ENCODE data around the gene CIDEB. TPM values are rescaled to one million over a fixed set of nuclear protein-coding genes. Genes with fewer than 3 reads are reported as not detected.

CIDEB gene
- total RNA-seq, 2 experiments from 2014 or later = 14.2 to 14.4 TPM

GRCh38 chr14:24283796-24284460 is 23.8 kb downstream of the CIDEB start:
- POLR2A ChIA-PET = no interaction called here

DNA sequence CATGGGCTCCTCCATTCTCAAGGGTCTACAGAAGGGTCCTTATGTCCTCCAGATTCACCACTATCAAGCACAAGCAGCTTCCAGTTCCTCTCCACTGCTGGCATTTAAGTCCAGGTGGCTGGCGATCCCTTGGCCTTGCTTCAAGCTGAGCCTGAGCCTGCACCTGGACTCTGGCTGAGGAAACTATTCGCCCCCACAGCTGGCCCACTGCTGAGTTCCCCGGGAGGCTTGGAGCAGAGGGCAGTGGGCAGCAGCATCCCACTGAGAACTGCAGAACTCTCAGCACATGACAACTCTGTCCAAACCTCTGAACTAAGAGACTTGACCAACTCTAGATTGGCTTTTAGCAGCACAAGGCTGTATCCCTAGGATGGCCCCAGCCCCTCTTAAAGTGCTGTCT is 25.0 kb downstream of the CIDEB start:
- CTCF ChIA-PET = interaction anchor here (0.9 to 2.5 kb wide), 3 partner anchors 8 to 25 kb away, joined by 3 to 7 read pairs (median 5); partner anchors contain the start of gene CIDEB
- POLR2A ChIA-PET = no interaction called here

More at GRCh38 chr14:24283796-24284460, 23.8 kb downstream of the CIDEB start:
- CTCF ChIA-PET = interaction anchor here (2.5 kb wide), 1 partner anchor 24 kb away, joined by 7 read pairs; the partner anchor contains the start of gene CIDEB

GRCh38 chr14:24281636-24282035 is 26.1 kb downstream of the CIDEB start:
- ChIA-PET POLR2A (no interaction called here), CTCF (interaction anchor here (0.6 to 1.4 kb wide), 3 partner anchors 9 to 112 kb away, joined by 3 read pairs; no protein-coding TSS in a partner anchor)

- ChIA-PET CTCF (interaction anchor here (1.1 to 2.9 kb wide), 4 partner anchors 11 to 33 kb away, joined by 3 to 8 read pairs (median 4); partner anchors contain the start of gene CIDEB), POLR2A (interaction anchor here (0.6 to 0.9 kb wide), 2 partner anchors 10 to 392 kb away, joined by 4 read pairs; no protein-coding TSS in a partner anchor)
Observed at GRCh38 chr14:24280797-24281460, 26.8 kb downstream of the CIDEB start.

DNA sequence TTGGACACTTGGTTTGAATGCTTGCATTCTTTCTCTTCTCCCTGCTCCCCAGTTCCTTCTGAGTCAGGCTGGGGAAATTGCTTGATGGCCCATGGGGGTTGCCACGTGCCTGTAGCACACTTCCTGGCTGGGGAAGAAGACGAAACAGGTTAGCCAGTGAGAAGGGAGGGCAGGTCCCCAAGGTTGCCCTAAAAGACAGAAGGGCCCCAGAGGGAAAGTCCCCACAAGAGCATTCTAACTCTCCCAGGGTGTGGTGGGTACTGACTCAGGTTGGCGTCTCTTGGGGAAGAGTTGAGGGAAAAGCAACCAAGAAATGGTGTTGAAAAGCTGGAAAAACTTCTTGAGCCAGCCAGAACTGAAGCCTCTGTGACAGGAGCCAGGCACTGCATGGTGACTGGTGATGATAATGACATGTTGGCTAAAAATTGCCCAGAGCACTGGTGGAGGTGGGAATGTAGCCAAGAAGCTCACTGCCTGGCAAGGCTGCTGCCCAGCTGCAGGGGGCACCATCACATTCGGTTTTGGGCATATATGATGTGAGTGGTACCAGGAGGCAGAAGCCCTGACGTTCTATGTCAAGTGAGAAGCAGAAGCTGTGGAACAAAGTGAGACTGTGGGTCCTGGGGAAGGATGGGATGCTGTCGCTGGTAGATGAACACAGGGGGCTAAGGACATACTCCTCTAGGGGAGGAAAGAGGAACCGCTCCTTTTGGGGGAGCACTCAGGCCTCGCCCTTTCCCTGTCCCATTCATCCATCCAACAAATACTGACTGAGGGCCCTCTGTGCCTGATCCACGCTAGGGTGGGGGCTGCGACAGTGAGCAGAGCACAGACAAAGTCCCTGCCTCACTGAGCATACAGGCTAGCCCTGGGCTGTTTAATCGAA is 28.2 kb downstream of the CIDEB start:
- POLR2A ChIA-PET = interaction anchor here (0.6 to 0.9 kb wide), 3 partner anchors 9 to 32 kb away, joined by 3 to 5 read pairs (median 4); partner anchors contain the start of gene RABGGTA
- CTCF ChIA-PET = interaction anchor here (1.1 to 2.9 kb wide), 8 partner anchors 8 to 54 kb away, joined by 3 to 9 read pairs (median 4); partner anchors contain the start of genes CIDEB, DHRS1, LTB4R and NOP9

DNA sequence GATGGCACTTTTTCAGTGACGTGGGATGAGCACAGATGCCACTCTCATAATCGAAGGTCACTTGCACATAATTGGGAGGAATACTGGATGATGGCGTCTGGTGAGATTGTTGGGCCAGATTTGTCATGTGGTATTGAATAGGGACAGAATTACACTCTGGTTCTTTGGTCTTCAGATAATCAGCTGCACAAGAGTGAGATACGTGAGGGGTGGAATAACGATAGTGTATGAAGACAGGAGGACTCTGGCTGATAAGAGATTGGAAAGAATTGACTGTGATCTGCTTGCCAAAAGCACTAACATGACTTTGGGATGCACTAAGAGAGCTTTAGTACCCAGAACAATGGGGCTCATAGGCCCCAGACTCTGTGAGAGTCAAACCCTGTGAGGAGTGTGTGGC is 29.4 kb downstream of the CIDEB start:
- ChIA-PET CTCF (interaction anchor here (1.4 to 2.9 kb wide), 3 partner anchors 14 to 55 kb away, joined by 3 to 8 read pairs (median 4); partner anchors contain the start of gene CIDEB), POLR2A (no interaction called here)

DNA sequence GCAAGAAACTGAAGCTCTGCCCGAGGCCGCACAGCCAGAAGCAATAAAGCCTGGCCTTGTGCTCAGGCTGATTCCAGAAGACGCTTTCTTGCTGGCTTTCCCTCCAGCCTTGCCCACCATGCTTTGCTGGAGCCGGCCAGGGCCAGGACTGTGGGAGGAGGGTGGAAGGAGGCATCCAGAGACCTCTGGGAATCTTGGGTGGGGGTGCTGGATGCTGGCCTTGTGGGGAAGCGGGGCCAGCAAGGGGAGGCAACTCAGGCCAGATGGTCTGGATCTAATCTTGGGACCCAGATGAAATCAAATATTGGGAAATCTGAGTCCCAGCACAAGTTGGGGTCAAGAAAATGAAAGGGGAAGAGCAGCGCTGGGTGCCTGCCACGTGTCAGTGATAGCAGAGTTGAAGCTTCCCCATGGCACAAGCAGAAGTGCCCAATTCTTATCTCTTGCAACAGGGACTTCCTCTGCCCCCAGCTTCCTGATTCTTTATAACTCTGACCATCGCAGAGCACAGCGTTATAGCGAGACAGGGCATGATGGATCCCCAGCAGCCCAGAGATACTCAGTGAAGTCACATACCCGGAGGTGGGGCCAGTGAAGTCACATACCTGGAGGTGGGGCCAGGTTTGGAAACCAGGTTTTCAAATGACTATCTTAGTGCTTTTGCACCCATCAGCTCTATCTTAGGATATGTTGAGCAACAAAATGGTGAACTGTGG is 30.0 kb downstream of the CIDEB start:
- ChIA-PET POLR2A (no interaction called here), CTCF (interaction anchor here (1.0 to 2.9 kb wide), 3 partner anchors 14 to 35 kb away, joined by 3 to 8 read pairs (median 3); partner anchors contain the start of gene CIDEB)

DNA sequence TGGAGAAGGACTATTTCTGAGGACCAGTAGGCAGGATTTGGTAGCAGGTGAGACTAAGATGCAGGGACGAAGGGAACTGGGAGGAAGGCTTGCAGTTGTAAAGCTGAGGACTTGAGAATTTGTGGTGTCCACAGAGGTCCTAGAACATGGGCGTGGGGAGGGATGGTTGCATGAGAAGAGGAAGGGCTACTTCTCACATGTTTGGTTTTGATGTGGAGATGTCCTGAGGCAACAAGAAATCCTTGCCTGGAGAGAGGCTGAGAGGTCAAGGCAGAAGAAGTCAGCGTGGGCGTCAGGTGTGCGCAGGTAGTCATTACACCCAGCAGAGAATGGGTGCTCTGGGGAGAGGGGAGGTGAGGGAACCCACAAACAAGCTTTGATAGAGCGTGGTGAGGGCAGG is 30.7 kb downstream of the CIDEB start:
- ChIA-PET CTCF (interaction anchor here (1.0 to 1.4 kb wide), 2 partner anchors 31 to 34 kb away, joined by 3 read pairs; partner anchors contain the start of gene CIDEB), POLR2A (no interaction called here)

- CTCF ChIA-PET = interaction anchor here (0.6 to 2.9 kb wide), 10 partner anchors 15 to 80 kb away, joined by 3 to 10 read pairs (median 4); partner anchors contain the start of gene TINF2
- POLR2A ChIA-PET = interaction anchor here (1.4 to 2.1 kb wide), 3 partner anchors 16 to 27 kb away, joined by 3 to 12 read pairs (median 7); partner anchors contain the start of genes DHRS1 and NOP9
Observed at GRCh38 chr14:24274101-24274543, 33.7 kb downstream of the CIDEB start.

DNA sequence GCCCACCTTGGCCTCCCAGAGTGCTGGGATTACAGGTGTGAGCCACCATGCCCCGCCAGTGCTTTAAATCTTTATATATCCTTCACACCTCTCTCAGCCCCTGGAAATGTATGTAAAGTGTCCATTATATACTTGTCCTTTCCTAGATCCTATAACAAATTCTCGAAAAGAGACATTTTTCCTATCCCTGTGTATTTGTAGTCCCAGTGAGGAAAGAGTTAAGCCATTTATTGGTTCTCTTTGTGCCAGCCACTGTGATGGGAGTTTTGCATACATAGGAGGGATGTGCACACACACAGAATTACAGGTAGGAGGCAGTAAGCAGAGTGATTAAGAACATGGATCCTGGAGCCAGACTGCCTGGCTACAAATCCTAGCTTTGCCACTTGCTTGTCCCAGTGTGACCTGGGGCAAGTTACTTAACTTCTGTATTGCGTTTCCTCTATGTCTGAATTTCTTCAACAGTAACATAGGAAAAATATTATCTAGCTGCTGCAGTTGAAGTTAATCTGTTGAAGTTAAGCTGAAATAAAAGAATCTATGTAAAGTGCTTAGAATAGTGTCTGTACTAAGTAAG is 34.3 kb downstream of the CIDEB start:
- ChIA-PET CTCF (interaction anchor here (0.6 to 2.9 kb wide), 10 partner anchors 16 to 79 kb away, joined by 3 to 10 read pairs (median 4); partner anchors contain the start of gene TINF2), POLR2A (interaction anchor here (0.5 to 2.1 kb wide), 4 partner anchors 17 to 185 kb away, joined by 3 to 12 read pairs (median 6); partner anchors contain the start of genes DHRS1 and NOP9)

- ChIA-PET POLR2A (no interaction called here), CTCF (interaction anchor here (1.2 to 3.8 kb wide), 4 partner anchors 17 to 30 kb away, joined by 3 to 17 read pairs (median 16); partner anchors contain the start of gene TINF2)
Observed at GRCh38 chr14:24272467-24272866, 35.3 kb downstream of the CIDEB start.

DNA sequence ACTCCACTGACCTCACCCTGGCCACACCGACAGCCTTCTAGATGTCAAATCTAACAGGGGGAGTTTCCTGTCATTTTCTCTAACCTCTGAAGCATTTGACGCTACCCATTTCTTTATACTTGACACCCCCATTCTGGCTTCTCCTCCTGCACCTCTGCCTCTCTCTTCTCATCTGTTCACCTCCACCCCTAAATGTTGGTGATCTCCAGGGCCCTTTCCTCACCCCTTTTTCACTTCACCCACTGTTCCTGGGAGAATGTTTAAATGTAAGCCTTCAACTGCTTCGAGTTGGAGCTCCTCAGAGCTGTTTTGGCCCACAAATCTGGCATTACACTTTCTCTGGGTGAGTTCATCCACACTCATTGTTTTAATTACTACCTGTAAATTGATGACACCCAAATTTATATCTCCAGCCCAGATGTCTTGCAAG is 35.9 kb downstream of the CIDEB start:
- CTCF ChIA-PET = interaction anchor here (0.9 to 3.8 kb wide), 8 partner anchors 8 to 78 kb away, joined by 3 to 17 read pairs (median 4); partner anchors contain the start of genes TINF2 and TM9SF1
- POLR2A ChIA-PET = interaction anchor here (0.6 to 2.8 kb wide), 4 partner anchors 25 to 43 kb away, joined by 3 to 24 read pairs (median 6); partner anchors contain the start of genes DHRS1, NOP9 and TINF2

- CTCF ChIA-PET = interaction anchor here (0.7 to 3.8 kb wide), 12 partner anchors 8 to 77 kb away, joined by 3 to 17 read pairs (median 3); partner anchors contain the start of genes CIDEB, LTB4R, TINF2 and TM9SF1
- POLR2A ChIA-PET = interaction anchor here (0.6 to 2.8 kb wide), 6 partner anchors 8 to 43 kb away, joined by 3 to 24 read pairs (median 4); partner anchors contain the start of genes DHRS1, NOP9 and TINF2
Observed at GRCh38 chr14:24271134-24271833, 36.5 kb downstream of the CIDEB start, which contains the start of gene RABGGTA. Gene RABGGTA, minus strand, starts transcription at chr14:24271597. Its CDS starts 482 bp downstream, at chr14:24271115.

DNA sequence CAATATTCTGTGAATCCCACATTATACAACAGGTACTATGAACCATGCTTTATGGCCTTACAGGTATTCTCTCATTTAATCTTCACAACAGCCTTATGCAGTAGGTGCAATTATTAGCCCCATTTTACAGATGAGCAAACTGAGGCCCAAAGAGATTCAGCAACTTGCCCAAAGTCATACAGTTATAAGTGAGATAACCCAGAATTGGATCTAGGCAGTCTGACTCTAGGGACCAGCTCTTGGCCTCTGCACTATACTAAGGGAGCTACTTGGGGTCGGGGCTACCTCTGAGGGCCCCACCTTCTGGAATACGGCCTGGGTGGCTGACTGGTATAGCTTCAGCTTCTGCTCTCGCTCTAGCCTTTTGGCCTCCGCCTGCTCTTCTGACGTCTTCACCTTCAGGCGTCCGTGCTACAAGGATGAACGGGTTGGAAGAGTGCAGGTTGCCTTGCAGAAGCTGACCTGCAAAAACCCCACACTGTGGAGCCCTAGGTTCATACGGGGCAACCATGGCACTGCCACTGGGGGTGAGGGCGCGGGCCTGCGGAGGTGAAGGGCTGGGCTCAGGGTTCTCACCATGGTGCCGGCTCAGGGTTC is 37.1 kb downstream of the CIDEB start:
- ChIA-PET CTCF (interaction anchor here (0.7 to 3.8 kb wide), 11 partner anchors 9 to 76 kb away, joined by 3 to 17 read pairs (median 3); partner anchors contain the start of genes CIDEB, LTB4R, TINF2 and TM9SF1), POLR2A (interaction anchor here (1.0 to 2.8 kb wide), 5 partner anchors 9 to 29 kb away, joined by 3 to 24 read pairs (median 4); partner anchors contain the start of genes DHRS1, NOP9 and TINF2)

- POLR2A ChIA-PET = interaction anchor here (1.0 to 2.8 kb wide), 2 partner anchors 10 to 27 kb away, joined by 4 to 24 read pairs; partner anchors contain the start of gene TINF2
- CTCF ChIA-PET = interaction anchor here (1.1 to 3.8 kb wide), 6 partner anchors 23 to 38 kb away, joined by 3 to 17 read pairs (median 10); partner anchors contain the start of genes CIDEB and TINF2
Observed at GRCh38 chr14:24269910-24270536, 37.8 kb downstream of the CIDEB start.

Measured in activated CD8-positive, alpha-beta memory T cell treated with anti-CD3 and anti-CD28 coated beads for 36 hours (primary cell).